OCI-LY3 (cell line): ENCODE data around the gene APOBEC3H.

Experiments
- CTCF ChIP-seq: fragments of 200-600, 300-600 bp; sonication (generic); IDR thresholded peaks from 2 replicates; pipeline ENCODE4 v1.5.1; 2014; ENCODE audit warnings: antibody characterized with exemption, low read length, low read depth
- EZH2phosphoT487 ChIP-seq: fragments of 200-600 bp; shearing (Covaris generic); IDR thresholded peaks from 2 replicates; pipeline ENCODE4 v1.6.1; 2018; ENCODE audit warnings: antibody characterized with exemption, mixed run types, low read depth

- TF ChIP-seq CTCF (no peak), EZH2phosphoT487 (no peak)
Measured at GRCh38 chr22:39078329-39078728, 18.7 kb upstream of the APOBEC3H start.
